GM12892 (cell line): Measurements from ENCODE around the gene AGO1.

Source experiments
- POLR2A ChIP-seq: IDR thresholded peaks from 2 replicates; pipeline ENCODE4 v1.6.1; 2011; ENCODE audit warnings: low read depth, low read length, control low read depth
- TAF1 ChIP-seq: IDR thresholded peaks from 2 replicates; pipeline ENCODE4 v1.6.1; 2011; ENCODE audit warnings: low read depth, mild to moderate bottlenecking, control low read depth, low read length, borderline replicate concordance

DNA sequence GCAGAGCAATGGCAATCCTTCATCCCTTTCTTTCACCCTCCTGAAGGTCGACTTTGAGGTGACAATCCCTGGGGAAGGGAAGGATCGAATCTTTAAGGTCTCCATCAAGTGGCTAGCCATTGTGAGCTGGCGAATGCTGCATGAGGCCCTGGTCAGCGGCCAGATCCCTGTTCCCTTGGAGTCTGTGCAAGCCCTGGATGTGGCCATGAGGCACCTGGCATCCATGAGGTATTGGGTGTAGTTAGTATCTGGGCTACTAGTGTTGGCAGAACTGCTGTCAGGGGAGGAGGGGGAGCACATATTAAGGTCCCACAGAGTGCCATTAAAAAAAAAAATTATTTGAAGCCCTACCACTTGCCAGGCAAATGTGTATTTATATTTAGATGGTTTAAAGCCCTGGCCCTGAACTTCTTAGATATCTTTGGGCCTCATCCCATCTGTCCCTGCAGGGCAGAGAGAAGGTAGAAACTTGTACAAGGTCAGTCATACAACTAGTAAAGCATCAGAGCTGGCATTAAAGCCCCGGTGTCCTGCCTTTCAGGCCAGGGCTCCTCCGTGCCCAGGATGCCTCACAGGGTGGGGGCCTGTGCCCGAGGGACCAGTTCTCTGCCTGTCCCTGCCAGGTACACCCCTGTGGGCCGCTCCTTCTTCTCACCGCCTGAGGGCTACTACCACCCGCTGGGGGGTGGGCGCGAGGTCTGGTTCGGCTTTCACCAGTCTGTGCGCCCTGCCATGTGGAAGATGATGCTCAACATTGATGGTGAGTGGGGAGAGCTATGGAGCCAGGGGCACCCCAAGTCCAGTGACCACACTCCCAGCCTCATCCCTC lies 10.3 kb downstream of the AGO1 start:
- no peak for TF ChIP-seq POLR2A
- TF ChIP-seq TAF1: no peak
